ENCODE results near the gene AGAP1. TPM values are rescaled to one million over a fixed set of nuclear protein-coding genes. Genes with fewer than 3 reads are reported as not detected.
A peak's percentile ranks its signal among the peaks of the same experiment; 100 is the strongest.

Gene AGAP1
- total and polyA plus RNA-seq, 2 donors from 2014 or later: 8.1 to 44.5 TPM

- peaks cover 0 to 7% (median 0%) of the 10 kb centered on the region in 3 donors for H3K9me3 ChIP-seq (ENCODE audit: control insufficient read depth in 2 of 3, insufficient read depth in 1 of 3, low read length in 3 of 3)
- DNase-seq: peak in 1 of 5 donors; percentile 24
- peaks cover 0 to 27% (median 22%) of the 10 kb centered on the region in 3 donors for H3K4me1 ChIP-seq (ENCODE audit: control insufficient read depth in 2 of 3, insufficient read depth in 2 of 3, low read depth in 1 of 3, low read length in 3 of 3)
- FAIRE-seq: no peak
- no peaks in the 10 kb centered on the region for H3K27me3 ChIP-seq (ENCODE audit: control insufficient read depth, insufficient read depth, low read length)
- TF ChIP-seq CTCF (IDR thresholded peaks at IDR 0.05; ENCODE audit: borderline replicate concordance, extremely low read depth, insufficient read depth): no peak
- no peak overlapping the region for H3K9ac ChIP-seq (ENCODE audit: low read length in 3 of 3)
- intact Hi-C loops (cut with DNase I): no loop called here
- H3K27ac ChIP-seq (ENCODE audit: low read depth in 2 of 2, low read length in 2 of 2): no peak overlapping the region
- peaks cover 0 to 3% (median 0%) of the 10 kb centered on the region in 3 donors for H3K36me3 ChIP-seq (ENCODE audit: control insufficient read depth in 2 of 3, insufficient read depth in 3 of 3, low read length in 3 of 3)
- no peak overlapping the region for H3K4me3 ChIP-seq (ENCODE audit: low read length in 3 of 3)
Measured at GRCh38 chr2:235568431-235568830, 74.6 kb downstream of the AGAP1 start.

GRCh38 chr2:235569837-235570236 lies 76.0 kb downstream of the AGAP1 start:
- FAIRE-seq: no peak
- intact Hi-C loops (cut with DNase I): no loop called here

GRCh38 chr2:235570256-235570655 lies 76.4 kb downstream of the AGAP1 start:
- TF ChIP-seq CTCF (IDR thresholded peaks at IDR 0.05; ENCODE audit: borderline replicate concordance, extremely low read depth, insufficient read depth): no peak
- no peak for FAIRE-seq
- no peak for DNase-seq
- H3K9me3 ChIP-seq (ENCODE audit: control insufficient read depth in 2 of 3, insufficient read depth in 1 of 3, low read length in 3 of 3): peaks cover 0 to 7% (median 0%) of the 10 kb centered on the region in 3 donors
- H3K27ac ChIP-seq (ENCODE audit: low read depth in 2 of 2, low read length in 2 of 2): peak overlapping the region; percentile 18 to 48
- H3K4me1 ChIP-seq (ENCODE audit: control insufficient read depth in 2 of 3, insufficient read depth in 2 of 3, low read depth in 1 of 3, low read length in 3 of 3): peaks cover 0 to 41% (median 24%) of the 10 kb centered on the region in 3 donors
- H3K27me3 ChIP-seq (ENCODE audit: control insufficient read depth, insufficient read depth, low read length): no peaks in the 10 kb centered on the region
- H3K9ac ChIP-seq (ENCODE audit: low read length in 3 of 3): no peak overlapping the region
- no peak overlapping the region for H3K4me3 ChIP-seq (ENCODE audit: low read length in 3 of 3)
- intact Hi-C loops (cut with DNase I): no loop called here
- H3K36me3 ChIP-seq (ENCODE audit: control insufficient read depth in 2 of 3, insufficient read depth in 3 of 3, low read length in 3 of 3): peaks cover 0 to 3% (median 0%) of the 10 kb centered on the region in 3 donors

More at GRCh38 chr2:235569837-235570236, 76.0 kb downstream of the AGAP1 start:
- no peaks in the 10 kb centered on the region for H3K27me3 ChIP-seq (ENCODE audit: control insufficient read depth, insufficient read depth, low read length)
- peak overlapping the region; percentile 18 to 48 for H3K27ac ChIP-seq (ENCODE audit: low read depth in 2 of 2, low read length in 2 of 2)
- peaks cover 0 to 3% (median 0%) of the 10 kb centered on the region in 3 donors for H3K36me3 ChIP-seq (ENCODE audit: control insufficient read depth in 2 of 3, insufficient read depth in 3 of 3, low read length in 3 of 3)
- H3K9ac ChIP-seq (ENCODE audit: low read length in 3 of 3): no peak overlapping the region
- no peak for TF ChIP-seq CTCF (IDR thresholded peaks at IDR 0.05; ENCODE audit: borderline replicate concordance, extremely low read depth, insufficient read depth)
- peak in 1 of 5 donors; percentile 3 for DNase-seq
- H3K9me3 ChIP-seq (ENCODE audit: control insufficient read depth in 2 of 3, insufficient read depth in 1 of 3, low read length in 3 of 3): peaks cover 0 to 7% (median 0%) of the 10 kb centered on the region in 3 donors
- H3K4me3 ChIP-seq (ENCODE audit: low read length in 3 of 3): no peak overlapping the region
- peaks cover 0 to 37% (median 24%) of the 10 kb centered on the region in 3 donors for H3K4me1 ChIP-seq (ENCODE audit: control insufficient read depth in 2 of 3, insufficient read depth in 2 of 3, low read depth in 1 of 3, low read length in 3 of 3)

All from kidney (tissue), 14 donors.